GM06990 (cell line): Measurements from ENCODE around the gene STK17A.

Experiments used
- DNase-seq: peaks from one replicate; pipeline ENCODE4 v3.0.0-alpha.2; 2011; ENCODE audit not compliant: insufficient read length; ENCODE audit errors: extremely low read depth
- H3K27me3 ChIP-seq: replicated peaks from 2 replicates; pipeline ENCODE4 v1.6.0; 2011; ENCODE audit warnings: low read length; ENCODE audit not compliant: control insufficient read depth, insufficient read depth
- H3K36me3 ChIP-seq: 2 replicates; pipeline ENCODE4 v1.5.1; 2011; ENCODE audit warnings: low read length; ENCODE audit not compliant: control insufficient read depth, insufficient read depth
- H3K4me3 ChIP-seq: replicated peaks from 2 replicates; pipeline ENCODE4 v1.5.1; 2011; ENCODE audit warnings: low read depth, mild to moderate bottlenecking, control low read depth, low read length
- TF ChIP-seq, protein P1 (sequence below): IDR thresholded peaks from 2 replicates; pipeline ENCODE4 v1.5.1; 2011; ENCODE audit warnings: low read length, control low read depth, mild to moderate bottlenecking, inconsistent platforms; ENCODE audit not compliant: insufficient read depth, poor library complexity, severe bottlenecking

The STK17A gene

DNA sequence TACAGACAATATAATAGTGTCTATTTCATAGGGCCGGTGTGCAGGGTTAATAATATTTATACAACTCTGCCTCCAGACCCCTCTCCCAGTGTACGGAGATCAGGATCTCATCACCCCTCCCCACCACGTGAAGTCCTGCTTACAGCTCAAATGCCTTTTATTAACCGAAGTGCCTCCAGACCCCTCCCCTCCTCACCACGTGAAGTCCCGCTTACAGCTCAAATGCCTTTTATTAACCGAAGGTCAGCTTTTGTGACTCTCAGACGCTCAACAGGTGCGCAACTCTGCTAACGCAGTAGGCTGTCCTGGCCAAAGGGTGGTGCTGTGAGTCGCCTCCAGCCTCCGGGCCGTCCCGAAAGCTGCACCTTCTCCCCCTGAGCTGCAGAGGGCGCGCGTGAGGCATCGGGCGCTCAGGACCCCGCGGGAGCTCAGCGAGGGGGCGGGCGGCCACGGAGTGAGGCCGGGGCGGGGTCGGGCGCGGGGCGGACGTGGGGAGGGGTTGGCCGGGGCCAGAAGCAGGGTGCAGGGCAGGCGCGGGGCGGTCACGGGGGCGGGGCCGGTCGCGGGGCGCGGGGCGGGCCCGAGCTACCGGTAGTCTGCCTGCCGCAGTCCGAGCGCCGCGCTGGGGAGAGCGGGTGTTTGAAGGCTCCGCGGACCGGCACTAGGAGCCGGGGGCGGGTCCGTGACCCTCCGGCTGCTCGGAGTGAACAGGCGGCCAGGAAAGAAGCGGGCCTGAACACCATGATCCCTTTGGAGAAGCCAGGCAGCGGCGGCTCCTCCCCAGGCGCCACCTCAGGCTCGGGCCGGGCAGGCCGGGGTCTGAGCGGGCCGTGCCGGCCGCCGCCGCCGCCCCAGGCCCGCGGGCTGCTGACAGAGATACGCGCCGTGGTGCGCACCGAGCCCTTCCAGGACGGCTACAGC is at the start of gene STK17A:
TSS of gene STK17A (plus strand) at position 606 of the 921 bp plus-strand sequence. CDS start at position 742, 136 bp downstream.
- Histone ChIP-seq H3K27me3 (no peaks in the 10 kb centered on the region), H3K4me3 (peak within 1 kb of the TSS; percentile 96), H3K36me3 (no peaks in the 10 kb centered on the region; the same call in 1 of the 2 replicates)
- DNase-seq, result peak; percentile 92
- TF ChIP-seq, protein P1, sequence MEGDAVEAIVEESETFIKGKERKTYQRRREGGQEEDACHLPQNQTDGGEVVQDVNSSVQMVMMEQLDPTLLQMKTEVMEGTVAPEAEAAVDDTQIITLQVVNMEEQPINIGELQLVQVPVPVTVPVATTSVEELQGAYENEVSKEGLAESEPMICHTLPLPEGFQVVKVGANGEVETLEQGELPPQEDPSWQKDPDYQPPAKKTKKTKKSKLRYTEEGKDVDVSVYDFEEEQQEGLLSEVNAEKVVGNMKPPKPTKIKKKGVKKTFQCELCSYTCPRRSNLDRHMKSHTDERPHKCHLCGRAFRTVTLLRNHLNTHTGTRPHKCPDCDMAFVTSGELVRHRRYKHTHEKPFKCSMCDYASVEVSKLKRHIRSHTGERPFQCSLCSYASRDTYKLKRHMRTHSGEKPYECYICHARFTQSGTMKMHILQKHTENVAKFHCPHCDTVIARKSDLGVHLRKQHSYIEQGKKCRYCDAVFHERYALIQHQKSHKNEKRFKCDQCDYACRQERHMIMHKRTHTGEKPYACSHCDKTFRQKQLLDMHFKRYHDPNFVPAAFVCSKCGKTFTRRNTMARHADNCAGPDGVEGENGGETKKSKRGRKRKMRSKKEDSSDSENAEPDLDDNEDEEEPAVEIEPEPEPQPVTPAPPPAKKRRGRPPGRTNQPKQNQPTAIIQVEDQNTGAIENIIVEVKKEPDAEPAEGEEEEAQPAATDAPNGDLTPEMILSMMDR, result peak; percentile 99

DNA sequence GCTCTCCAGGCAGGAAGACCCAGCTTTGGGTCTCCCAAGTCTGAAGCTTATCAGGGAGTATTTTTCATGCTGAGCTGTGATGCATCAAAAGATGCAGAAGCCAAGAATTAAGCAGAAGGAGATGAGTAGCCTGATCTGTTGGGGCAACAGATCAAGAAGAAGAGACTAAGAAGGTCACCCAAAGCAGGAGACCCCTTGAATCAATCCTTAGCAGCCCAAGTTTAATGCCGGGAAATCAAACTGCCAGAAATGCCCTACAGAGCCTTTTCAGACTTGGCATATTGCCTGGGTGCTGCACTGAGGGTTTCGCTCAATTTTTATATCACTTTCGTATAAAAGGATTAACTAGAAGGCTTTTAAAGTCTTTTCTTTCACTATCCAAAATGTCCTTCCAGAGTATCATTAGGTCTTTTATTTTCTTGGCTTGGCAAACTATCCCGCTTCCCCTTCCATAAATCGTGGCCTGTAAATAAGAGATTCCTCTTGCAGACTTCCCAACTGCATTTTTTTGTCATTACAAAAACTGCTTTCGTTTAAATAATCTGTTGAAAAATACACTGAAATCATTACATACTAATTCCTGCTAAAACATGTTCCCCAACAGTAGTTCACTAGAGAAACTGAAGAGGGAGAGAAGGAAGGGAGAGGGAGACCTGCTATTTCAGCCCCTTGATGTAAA is 49.0 kb upstream of the STK17A start:
- H3K4me3 ChIP-seq, result no peak overlapping the region
- no peaks in the 10 kb centered on the region for H3K36me3 ChIP-seq
- H3K27me3 ChIP-seq, result no peaks in the 10 kb centered on the region; the same call in 1 of the 2 replicates
- TF ChIP-seq, protein P1, result no peak
- no peak for DNase-seq

DNA sequence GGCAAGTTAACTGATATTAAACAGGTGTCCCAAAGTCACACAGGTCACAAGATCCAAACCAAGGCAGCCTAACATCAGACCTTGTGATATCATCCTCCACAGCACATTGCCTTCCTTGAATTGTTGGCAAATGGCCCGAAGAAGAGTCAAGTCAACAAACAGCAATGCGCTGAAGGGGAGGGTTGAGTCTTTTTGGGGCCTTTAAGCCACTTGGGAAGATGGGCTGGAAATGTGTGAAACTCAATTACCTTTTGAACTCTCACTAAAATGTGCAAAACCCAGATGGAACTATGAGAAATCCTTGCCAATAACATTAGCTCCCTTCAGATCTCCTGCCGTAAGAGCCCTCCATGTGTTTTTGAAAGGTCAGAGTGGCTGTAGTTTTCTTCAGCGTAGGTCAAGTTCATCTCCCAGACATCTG is 47.9 kb upstream of the STK17A start:
- no peak overlapping the region for H3K4me3 ChIP-seq
- no peak for DNase-seq
- TF ChIP-seq, protein P1, result no peak
- H3K27me3 ChIP-seq, result no peaks in the 10 kb centered on the region; the same call in 1 of the 2 replicates
- H3K36me3 ChIP-seq, result no peaks in the 10 kb centered on the region

DNA sequence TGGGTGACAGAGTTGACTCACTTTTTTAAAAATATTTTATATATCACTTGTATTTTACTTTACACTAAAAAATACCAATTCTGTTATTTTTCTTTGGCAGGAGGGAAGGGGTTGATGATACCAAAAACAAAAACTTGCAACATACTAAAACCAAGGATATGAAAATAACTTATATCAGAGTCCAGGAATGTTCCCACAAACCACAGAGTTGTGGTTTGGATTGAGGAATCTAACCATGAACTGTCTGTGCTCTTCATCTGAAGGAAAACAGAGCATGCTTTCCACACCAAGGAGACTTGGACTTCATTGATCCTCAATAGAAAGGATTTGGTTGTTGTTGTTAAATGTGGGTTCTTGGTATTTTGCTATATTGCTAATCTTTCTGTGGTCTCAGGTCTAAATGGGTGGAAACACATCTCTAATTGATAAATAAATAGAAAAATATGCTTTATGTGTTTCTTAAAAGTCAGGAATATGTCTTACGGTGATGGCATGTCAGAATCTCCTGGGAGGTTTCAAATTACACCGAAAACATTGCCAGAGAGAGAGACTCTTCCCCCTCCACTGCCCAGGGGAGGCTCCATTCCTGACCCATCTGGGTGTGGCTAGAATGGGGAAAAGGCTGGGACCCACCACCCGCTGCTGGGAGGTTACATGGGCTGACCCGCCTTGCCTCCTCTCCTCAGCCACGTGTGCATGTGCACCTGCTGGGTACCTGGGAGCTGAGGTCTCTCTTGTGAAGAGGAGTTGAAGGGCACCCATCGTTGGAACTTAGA is 46.9 kb upstream of the STK17A start:
- Histone ChIP-seq H3K27me3 (no peaks in the 10 kb centered on the region; the same call in 1 of the 2 replicates), H3K36me3 (no peaks in the 10 kb centered on the region), H3K4me3 (no peak overlapping the region)
- DNase-seq, result no peak
- TF ChIP-seq, protein P1, result no peak

DNA sequence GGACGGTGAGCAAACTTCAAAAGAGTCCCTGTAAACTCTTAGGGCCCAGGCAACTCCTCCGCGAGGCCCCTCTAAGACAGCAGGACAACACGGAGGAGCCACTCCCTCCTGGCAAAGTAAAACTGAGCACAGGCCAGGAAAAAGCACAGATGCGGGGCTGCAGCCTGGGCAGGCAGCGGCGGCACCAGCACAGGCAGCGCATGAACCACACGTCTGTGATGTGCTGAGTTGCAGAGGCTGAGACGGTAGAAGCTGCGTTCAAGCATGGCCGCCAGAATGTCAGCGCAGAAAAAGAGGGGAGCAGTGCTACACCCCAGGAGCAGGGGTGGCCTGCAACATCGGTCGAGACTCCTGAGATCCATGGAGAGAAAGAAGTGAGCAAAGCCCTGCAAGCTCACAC is 46.1 kb upstream of the STK17A start:
- no peak for DNase-seq
- TF ChIP-seq, protein P1, result no peak
- H3K36me3 ChIP-seq, result no peaks in the 10 kb centered on the region
- no peaks in the 10 kb centered on the region; the same call in 1 of the 2 replicates for H3K27me3 ChIP-seq
- no peak overlapping the region for H3K4me3 ChIP-seq
